PFSK-1 (cell line): ENCODE measurements around the gene DNAI4.

ENCODE experiments used
- FOXP2 ChIP-seq: optimal IDR thresholded peaks from 2 replicates; pipeline ENCODE3; 2011; ENCODE audit warnings: borderline replicate concordance, control low read depth, inconsistent platforms; ENCODE audit not compliant: insufficient read depth; ENCODE audit errors: extremely low read length, extremely low read depth
- POLR2AphosphoS5 ChIP-seq: IDR thresholded peaks from 2 replicates; pipeline ENCODE4 v1.6.1; 2012; ENCODE audit warnings: low read depth, mild to moderate bottlenecking, control low read depth, low read length, moderate library complexity
- SIN3A ChIP-seq: IDR thresholded peaks from 2 replicates; pipeline ENCODE4 v1.6.1; 2012; ENCODE audit warnings: mild to moderate bottlenecking, low read length, moderate library complexity, borderline replicate concordance; ENCODE audit not compliant: insufficient read depth
- TAF1 ChIP-seq: IDR thresholded peaks from 2 replicates; pipeline ENCODE4 v1.6.1; 2012; ENCODE audit warnings: low read length, control low read depth, borderline replicate concordance; ENCODE audit not compliant: insufficient read depth
- TF ChIP-seq, protein P1 (sequence below), 2 experiments: IDR thresholded peaks; 2 replicates each; pipeline versions ENCODE4 v1.6.1 to v1.8.0; 2011 to 2012; ENCODE audit warnings: low read depth in 2 of 2, low read length in 2 of 2, control low read depth in 1 of 2, inconsistent platforms in 1 of 2, mild to moderate bottlenecking in 1 of 2, moderate library complexity in 1 of 2; ENCODE audit not compliant: insufficient read depth in 1 of 2

Gene DNAI4

GRCh38 chr1:66919063-66919462 lies 5.6 kb downstream of the DNAI4 start:
- no peak for TF ChIP-seq SIN3A
- no peak for TF ChIP-seq POLR2AphosphoS5
- no peak for TF ChIP-seq TAF1
- no peak for TF ChIP-seq FOXP2
- TF ChIP-seq, protein P1, sequence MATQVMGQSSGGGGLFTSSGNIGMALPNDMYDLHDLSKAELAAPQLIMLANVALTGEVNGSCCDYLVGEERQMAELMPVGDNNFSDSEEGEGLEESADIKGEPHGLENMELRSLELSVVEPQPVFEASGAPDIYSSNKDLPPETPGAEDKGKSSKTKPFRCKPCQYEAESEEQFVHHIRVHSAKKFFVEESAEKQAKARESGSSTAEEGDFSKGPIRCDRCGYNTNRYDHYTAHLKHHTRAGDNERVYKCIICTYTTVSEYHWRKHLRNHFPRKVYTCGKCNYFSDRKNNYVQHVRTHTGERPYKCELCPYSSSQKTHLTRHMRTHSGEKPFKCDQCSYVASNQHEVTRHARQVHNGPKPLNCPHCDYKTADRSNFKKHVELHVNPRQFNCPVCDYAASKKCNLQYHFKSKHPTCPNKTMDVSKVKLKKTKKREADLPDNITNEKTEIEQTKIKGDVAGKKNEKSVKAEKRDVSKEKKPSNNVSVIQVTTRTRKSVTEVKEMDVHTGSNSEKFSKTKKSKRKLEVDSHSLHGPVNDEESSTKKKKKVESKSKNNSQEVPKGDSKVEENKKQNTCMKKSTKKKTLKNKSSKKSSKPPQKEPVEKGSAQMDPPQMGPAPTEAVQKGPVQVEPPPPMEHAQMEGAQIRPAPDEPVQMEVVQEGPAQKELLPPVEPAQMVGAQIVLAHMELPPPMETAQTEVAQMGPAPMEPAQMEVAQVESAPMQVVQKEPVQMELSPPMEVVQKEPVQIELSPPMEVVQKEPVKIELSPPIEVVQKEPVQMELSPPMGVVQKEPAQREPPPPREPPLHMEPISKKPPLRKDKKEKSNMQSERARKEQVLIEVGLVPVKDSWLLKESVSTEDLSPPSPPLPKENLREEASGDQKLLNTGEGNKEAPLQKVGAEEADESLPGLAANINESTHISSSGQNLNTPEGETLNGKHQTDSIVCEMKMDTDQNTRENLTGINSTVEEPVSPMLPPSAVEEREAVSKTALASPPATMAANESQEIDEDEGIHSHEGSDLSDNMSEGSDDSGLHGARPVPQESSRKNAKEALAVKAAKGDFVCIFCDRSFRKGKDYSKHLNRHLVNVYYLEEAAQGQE (IDR thresholded peaks at IDR 0.05; ENCODE audit: insufficient read depth in 1 of 2, low read depth in 2 of 2, low read length in 2 of 2) = no peak

GRCh38 chr1:66917476-66917875 lies 7.2 kb downstream of the DNAI4 start:
- no peak for TF ChIP-seq FOXP2
- TF ChIP-seq, protein P1 (IDR thresholded peaks at IDR 0.05; ENCODE audit: insufficient read depth in 1 of 2, low read depth in 2 of 2, low read length in 2 of 2) = no peak

DNA sequence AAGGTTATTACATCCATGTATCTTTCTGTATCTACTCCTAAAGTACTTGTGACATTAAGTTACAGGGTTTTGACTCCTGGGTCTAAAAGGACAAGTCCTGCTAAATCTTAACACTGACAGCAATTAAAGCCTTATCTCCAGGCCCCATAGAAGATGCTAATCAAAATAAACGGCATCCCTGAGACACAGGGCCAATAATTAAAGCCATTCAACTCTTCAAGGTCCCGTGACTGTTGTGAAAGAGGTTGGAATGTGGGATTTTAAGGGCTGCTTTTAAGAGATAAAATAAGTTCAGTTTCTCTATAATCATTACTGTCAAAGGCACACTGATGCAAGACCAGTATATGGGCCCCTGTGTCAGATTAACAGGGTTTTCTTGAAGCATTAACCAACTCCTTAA lies 8.3 kb downstream of the DNAI4 start:
- TF ChIP-seq TAF1 (no peak), POLR2AphosphoS5 (no peak), FOXP2 (no peak), SIN3A (no peak)
- TF ChIP-seq, protein P1 (IDR thresholded peaks at IDR 0.05; ENCODE audit: insufficient read depth in 1 of 2, low read depth in 2 of 2, low read length in 2 of 2) = no peak

DNA sequence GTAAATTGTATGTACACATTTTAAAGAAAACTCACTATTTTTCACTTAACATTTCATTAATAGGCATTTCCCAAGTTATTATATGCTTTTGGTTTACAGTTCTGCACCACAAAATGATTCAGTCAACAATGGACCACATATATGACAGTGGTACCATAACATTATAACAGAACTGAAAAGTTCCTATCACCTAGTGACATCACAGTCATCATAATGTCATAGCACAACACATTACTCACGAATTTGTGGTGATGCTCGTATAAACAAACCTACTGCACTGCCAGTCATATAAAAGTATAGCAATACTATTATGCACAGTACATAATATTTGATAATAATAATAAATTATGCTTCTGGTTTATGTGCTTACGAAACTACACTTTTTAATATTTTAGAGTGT lies 30.9 kb downstream of the DNAI4 start:
- TF ChIP-seq POLR2AphosphoS5 = no peak
- no peak for TF ChIP-seq TAF1
- no peak for TF ChIP-seq FOXP2
- TF ChIP-seq SIN3A = no peak
- TF ChIP-seq, protein P1 (IDR thresholded peaks at IDR 0.05; ENCODE audit: insufficient read depth in 1 of 2, low read depth in 2 of 2, low read length in 2 of 2) = no peak

DNA sequence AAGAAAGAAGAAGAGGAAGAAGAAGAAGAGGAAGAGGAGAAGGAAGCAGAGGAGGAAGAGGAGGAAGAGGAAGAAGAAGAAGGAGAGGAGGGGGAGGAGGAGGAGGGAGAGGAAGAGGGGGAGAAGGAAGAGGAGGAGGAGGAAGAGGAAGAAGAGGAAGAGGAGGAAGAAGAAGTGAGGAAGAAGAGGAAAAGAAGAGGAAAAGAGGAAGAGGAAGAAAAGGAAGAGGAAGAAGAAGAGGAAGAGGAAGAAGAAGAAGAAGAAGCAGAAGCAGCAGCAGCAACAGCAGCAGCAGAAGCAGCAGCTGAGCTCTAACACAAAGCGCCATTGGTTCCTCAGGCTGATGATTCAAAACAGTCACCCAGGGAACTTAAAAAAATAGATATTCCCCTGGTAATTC lies 34.0 kb downstream of the DNAI4 start:
- no peak for TF ChIP-seq POLR2AphosphoS5
- TF ChIP-seq FOXP2 = no peak
- TF ChIP-seq, protein P1 (IDR thresholded peaks at IDR 0.05; ENCODE audit: insufficient read depth in 1 of 2, low read depth in 2 of 2, low read length in 2 of 2) = no peak
- TF ChIP-seq TAF1 = no peak
- no peak for TF ChIP-seq SIN3A
